Rectal smooth muscle tissue (tissue), 1 donor: ENCODE data around the gene ANKRD44.

Source experiments
- H3K27ac ChIP-seq: one replicate; pipeline ENCODE4 v1.7.0; 2013; ENCODE audit warnings: low read depth, low read length, inconsistent platforms
- H3K27me3 ChIP-seq: one replicate; pipeline ENCODE4 v1.7.0; 2013; ENCODE audit warnings: low read length; ENCODE audit not compliant: control insufficient read depth, insufficient read depth
- H3K36me3 ChIP-seq: one replicate; pipeline ENCODE4 v1.7.0; 2013; ENCODE audit warnings: low read length; ENCODE audit not compliant: control insufficient read depth, insufficient read depth
- H3K4me1 ChIP-seq: one replicate; pipeline ENCODE4 v1.7.0; 2013; ENCODE audit warnings: low read length; ENCODE audit not compliant: control insufficient read depth, insufficient read depth
- H3K4me3 ChIP-seq: one replicate; pipeline ENCODE4 v1.7.0; 2013; ENCODE audit warnings: low read length
- H3K9ac ChIP-seq: one replicate; pipeline ENCODE4 v1.7.0; 2013; ENCODE audit warnings: low read length

Gene ANKRD44

DNA sequence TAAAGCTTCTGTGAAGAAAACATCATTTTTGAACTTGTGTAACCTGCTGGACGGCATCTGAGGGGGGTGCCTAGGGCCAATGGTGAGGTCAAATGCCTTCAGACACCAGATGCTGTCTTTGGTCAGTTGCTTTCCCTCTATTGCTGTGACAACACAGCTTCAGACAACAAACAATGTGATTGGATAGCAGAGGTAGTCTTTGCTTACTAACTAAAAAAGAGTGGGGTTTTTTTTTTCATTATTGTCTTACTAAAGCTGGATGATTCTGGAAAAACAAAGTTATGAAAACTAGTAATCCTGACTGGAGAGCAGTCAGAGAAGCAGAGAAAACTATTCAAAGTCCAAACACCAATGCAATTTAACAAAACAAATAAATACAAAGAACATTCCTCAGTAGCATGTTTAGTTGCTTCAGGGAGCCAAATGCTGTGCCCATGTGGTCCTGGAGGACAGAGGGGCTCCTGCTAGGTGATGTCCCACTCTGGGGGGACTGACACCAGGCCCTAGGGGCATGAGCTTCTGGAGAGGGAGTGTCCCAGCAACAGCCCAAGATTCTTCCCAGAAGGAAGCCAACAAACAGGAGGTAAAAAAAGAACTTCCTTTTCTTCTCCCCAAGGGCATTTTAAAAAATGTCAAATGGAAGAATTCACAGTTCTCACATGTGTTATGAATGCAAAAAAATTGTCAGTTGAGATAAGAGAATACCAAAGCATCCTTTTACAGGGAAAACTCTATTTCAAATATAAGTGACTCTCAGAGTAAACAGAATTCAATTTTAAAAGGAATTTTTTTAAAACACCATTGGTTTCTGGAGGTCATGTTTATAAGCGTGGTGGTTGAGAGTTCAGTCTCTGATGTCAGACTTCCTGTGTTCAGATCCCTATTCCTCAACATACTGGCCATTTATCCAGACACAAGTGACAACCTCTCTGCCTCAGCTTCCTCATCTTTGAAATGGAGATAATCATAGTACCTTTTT is 203.0 kb downstream of the ANKRD44 start:
- no peaks in the 10 kb centered on the region for H3K36me3 ChIP-seq
- H3K9ac ChIP-seq, result no peak overlapping the region
- H3K4me1 ChIP-seq, result no peaks in the 10 kb centered on the region
- no peaks in the 10 kb centered on the region for H3K27me3 ChIP-seq
- peak overlapping the region; percentile 60 for H3K27ac ChIP-seq
- H3K4me3 ChIP-seq, result no peak overlapping the region

DNA sequence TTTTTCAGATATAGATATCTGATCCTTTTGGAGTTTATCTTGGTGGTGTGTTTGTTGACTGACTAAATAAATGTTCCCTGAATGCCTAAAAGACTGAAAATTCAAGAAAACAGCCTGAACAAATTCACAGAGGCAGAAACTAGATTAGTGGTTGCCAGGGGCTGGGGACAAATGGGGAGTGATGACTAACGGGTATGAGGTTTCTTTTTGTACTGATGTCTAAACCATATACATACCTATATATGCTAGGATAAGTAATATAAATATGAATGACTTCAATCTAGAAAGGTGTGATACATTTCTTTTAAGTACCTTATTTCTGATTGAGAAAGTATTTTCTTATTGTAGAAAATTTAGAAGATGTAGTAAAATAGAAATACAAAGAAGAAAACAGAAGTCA is 207.2 kb downstream of the ANKRD44 start:
- Histone ChIP-seq H3K4me1 (no peaks in the 10 kb centered on the region), H3K27me3 (no peaks in the 10 kb centered on the region), H3K27ac (no peak overlapping the region), H3K9ac (no peak overlapping the region), H3K4me3 (no peak overlapping the region), H3K36me3 (no peaks in the 10 kb centered on the region)

GRCh38 chr2:197102231-197102630 is 208.3 kb downstream of the ANKRD44 start:
- no peaks in the 10 kb centered on the region for H3K36me3 ChIP-seq
- H3K9ac ChIP-seq, result no peak overlapping the region
- H3K27me3 ChIP-seq, result no peaks in the 10 kb centered on the region
- H3K4me3 ChIP-seq, result no peak overlapping the region
- peaks cover 4% of the 10 kb centered on the region for H3K4me1 ChIP-seq
- H3K27ac ChIP-seq, result no peak overlapping the region

GRCh38 chr2:197101519-197101918 is 209.1 kb downstream of the ANKRD44 start:
- Histone ChIP-seq H3K4me3 (no peak overlapping the region), H3K36me3 (no peaks in the 10 kb centered on the region), H3K9ac (no peak overlapping the region)

DNA sequence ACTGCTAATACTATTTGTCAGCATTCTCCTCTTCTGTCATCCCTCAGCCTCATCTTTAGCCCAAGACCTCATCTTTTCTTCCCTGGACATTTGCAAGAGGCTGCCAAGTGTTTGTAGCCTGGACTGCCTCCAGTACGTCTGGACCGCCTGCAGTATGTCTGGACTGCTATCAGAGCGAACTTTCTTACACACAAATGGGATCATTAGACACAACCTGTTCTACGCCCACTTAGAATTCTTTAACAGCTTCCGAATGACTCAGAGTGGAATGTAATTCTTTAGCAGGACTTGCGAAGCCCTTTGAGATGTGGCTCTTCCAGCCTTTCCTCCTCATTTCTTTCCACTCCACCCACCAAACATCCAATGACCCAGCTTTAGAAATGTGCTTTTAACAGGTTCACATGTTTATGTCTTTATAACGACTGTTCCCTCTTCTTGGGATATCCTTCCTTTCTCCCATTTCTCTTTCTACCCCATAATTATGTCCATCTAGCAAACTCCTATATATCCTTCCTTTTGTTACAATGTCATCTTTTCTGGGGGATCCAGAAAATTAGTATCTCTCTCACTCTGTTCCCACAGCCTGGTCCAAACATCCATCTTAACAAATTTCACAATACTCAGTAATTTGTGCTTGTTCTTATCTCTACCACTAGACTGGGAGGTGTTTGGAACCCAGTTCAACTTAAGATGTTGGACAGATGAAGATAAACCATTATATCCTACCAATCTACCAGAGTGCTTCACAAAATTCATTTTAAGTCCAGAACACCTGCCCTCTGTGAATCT is 212.8 kb downstream of the ANKRD44 start:
- no peaks in the 10 kb centered on the region for H3K27me3 ChIP-seq
- no peak overlapping the region for H3K4me3 ChIP-seq
- no peaks in the 10 kb centered on the region for H3K36me3 ChIP-seq
- H3K9ac ChIP-seq, result no peak overlapping the region
- peak overlapping the region; percentile 48 for H3K27ac ChIP-seq
- peaks cover 4% of the 10 kb centered on the region for H3K4me1 ChIP-seq

More at GRCh38 chr2:197101519-197101918, 209.1 kb downstream of the ANKRD44 start:
- Histone ChIP-seq H3K4me1 (peaks cover 4% of the 10 kb centered on the region), H3K27me3 (no peaks in the 10 kb centered on the region), H3K27ac (no peak overlapping the region)

DNA sequence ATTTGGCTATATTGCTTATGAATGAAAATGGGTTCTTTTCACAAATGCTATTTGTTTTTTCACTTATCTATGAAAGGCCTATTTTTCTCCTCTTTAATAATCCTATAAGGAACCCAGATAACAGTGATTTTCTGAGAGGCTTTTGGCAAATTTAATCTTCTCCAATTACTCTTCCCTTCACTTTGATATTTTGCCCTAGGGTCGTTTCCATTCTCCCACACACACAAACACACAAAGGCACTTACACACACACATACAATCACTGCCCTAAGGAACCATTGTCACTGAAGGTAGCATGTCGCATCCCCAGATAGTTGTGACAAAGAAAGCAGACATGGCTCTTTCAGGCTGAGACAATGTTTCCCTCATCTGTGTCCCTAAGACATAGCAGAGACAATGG is 213.9 kb downstream of the ANKRD44 start:
- no peaks in the 10 kb centered on the region for H3K36me3 ChIP-seq
- H3K9ac ChIP-seq, result no peak overlapping the region
- H3K27ac ChIP-seq, result peak overlapping the region; percentile 4
- H3K27me3 ChIP-seq, result no peaks in the 10 kb centered on the region
- no peak overlapping the region for H3K4me3 ChIP-seq
- H3K4me1 ChIP-seq, result peaks cover 10% of the 10 kb centered on the region

DNA sequence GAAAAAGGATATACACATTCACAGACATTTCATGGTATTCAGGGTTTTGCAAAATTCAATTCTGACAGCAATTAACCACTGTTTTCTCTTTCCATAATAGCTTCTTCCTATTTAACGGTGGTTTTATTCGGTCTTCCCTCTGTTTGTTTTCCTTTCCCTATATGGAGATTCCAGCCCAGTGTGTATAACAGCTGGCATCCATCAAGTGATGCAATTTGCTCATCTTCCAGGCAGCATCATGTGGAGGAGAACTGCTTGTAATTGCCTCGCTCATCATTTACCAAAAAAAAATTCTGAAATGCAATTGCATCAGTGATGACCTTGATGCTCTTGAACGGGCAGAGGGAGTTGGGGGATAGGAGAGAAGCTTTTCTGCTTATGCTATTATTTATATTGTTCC is 218.1 kb downstream of the ANKRD44 start:
- no peak overlapping the region for H3K27ac ChIP-seq
- peak overlapping the region; percentile 10 for H3K9ac ChIP-seq
- H3K36me3 ChIP-seq, result peaks cover 2% of the 10 kb centered on the region
- H3K27me3 ChIP-seq, result no peaks in the 10 kb centered on the region
- no peak overlapping the region for H3K4me3 ChIP-seq
- peaks cover 5% of the 10 kb centered on the region for H3K4me1 ChIP-seq

GRCh38 chr2:197090742-197091367 is 219.7 kb downstream of the ANKRD44 start:
- Histone ChIP-seq H3K27ac (no peak overlapping the region), H3K36me3 (peaks cover 2% of the 10 kb centered on the region), H3K4me1 (peaks cover 5% of the 10 kb centered on the region), H3K4me3 (no peak overlapping the region), H3K27me3 (no peaks in the 10 kb centered on the region), H3K9ac (no peak overlapping the region)

DNA sequence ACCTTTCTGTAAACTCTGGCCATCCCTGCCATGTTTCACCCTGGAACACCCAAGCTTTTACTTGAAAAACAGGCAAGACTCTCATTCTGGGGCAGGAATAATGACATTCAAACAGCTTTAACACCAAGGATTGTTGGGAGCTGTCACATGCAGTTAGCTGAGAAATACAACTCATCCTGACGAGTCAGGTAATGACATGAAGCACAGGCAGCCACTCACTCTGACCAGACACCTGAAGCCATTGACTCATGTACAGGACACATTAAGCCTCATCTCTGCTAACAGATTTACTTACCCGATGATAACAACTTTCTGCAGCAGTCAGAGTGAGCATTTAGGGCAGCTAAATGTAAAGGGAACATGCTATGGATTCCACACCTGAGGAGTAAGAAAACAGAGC is 220.9 kb downstream of the ANKRD44 start:
- no peak overlapping the region for H3K27ac ChIP-seq
- no peak overlapping the region for H3K9ac ChIP-seq

DNA sequence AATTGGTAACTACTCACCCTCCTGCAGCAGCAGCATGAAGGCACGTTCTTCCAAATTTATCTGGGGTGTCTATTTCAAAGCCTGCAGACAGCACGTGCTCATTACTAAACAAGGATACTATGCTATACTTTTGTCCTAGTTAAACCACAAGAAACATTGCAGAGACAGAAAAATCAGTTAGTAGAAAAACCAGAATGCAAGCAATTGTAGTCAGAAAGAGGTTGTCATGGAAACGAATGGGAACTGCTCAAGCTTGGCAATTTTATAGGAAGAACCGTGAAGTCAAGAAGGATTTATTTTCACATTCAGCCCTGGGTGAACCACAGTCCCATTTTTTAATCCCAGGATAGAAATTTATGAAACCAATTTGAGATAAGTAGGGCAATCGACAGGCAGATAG is 221.9 kb downstream of the ANKRD44 start:
- Histone ChIP-seq H3K4me1 (peaks cover 5% of the 10 kb centered on the region), H3K36me3 (peaks cover 2% of the 10 kb centered on the region), H3K27me3 (no peaks in the 10 kb centered on the region), H3K9ac (no peak overlapping the region), H3K27ac (no peak overlapping the region), H3K4me3 (no peak overlapping the region)

More for the DNA sequence above, 220.9 kb downstream of the ANKRD44 start:
- no peaks in the 10 kb centered on the region for H3K27me3 ChIP-seq
- H3K36me3 ChIP-seq, result peaks cover 2% of the 10 kb centered on the region
- peaks cover 5% of the 10 kb centered on the region for H3K4me1 ChIP-seq
- no peak overlapping the region for H3K4me3 ChIP-seq

DNA sequence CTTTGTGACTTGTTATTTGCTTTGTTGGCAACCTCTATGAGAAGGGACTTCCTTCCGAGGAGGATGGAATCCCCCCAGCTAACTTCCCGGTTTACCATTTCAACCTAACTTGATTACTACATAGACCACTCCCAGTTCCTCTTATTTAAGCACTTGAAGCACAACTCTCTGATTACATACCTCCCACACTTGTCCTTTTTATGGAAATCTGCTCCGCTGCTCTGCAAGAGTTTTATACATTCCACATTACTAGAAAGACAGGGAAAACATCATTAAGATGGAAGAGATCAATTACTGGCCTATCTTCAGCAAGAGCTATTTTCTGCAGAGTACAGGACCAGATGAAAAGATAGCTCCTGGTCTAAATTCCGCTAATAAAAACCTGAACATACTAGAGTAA is 224.1 kb downstream of the ANKRD44 start:
- peaks cover 2% of the 10 kb centered on the region for H3K36me3 ChIP-seq
- no peak overlapping the region for H3K4me3 ChIP-seq
- no peak overlapping the region for H3K9ac ChIP-seq
- no peaks in the 10 kb centered on the region for H3K4me1 ChIP-seq
- H3K27me3 ChIP-seq, result no peaks in the 10 kb centered on the region
- no peak overlapping the region for H3K27ac ChIP-seq

DNA sequence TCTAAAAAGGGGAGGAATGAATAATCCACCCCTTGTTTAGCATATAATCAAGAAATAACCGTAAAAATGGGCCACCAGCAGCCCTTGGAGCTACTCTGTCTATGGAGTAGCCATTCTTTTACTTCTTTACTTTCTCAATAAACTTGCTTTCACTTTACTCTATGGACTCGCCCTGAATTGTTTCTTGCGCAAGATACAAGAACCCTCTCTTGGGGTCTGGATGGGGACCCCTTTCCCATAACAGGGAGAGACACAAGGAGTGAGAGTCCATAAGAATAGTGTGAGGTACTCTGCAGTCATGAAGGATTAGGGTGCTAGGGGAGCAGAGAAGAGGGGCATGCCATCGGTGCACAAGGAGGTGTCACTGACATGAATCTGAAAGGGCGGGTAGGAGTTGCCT is 224.9 kb downstream of the ANKRD44 start:
- Histone ChIP-seq H3K27ac (no peak overlapping the region), H3K36me3 (no peaks in the 10 kb centered on the region), H3K4me1 (no peaks in the 10 kb centered on the region), H3K27me3 (no peaks in the 10 kb centered on the region), H3K9ac (no peak overlapping the region), H3K4me3 (no peak overlapping the region)
